Measurements from ENCODE around the gene GPR160. TPM values are rescaled to one million over a fixed set of nuclear protein-coding genes. Genes with fewer than 3 reads are reported as not detected.

The GPR160 gene
- total RNA-seq, 1 donor from 2014 or later = 1.4 TPM

DNA sequence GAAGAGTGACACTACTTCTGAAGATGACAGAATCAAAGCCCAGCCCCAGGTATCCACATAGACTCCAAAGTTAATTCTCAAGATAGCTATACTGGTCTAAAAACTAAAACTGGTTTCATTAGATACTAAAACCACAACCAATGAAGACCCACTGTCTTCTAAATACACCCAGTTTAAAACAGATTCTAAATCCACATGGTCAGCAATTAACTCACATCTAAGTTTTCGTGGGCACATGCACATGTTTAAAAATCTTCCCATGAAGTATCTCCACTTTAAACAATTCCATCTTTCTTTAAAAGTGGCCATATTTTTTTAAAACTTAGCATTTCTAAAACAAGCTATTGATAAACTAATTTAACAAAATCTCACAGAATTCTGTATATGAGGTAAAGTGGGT is 63.1 kb downstream of the GPR160 start:
- Mint-ChIP-seq H3K9me3 (ENCODE audit: unreplicated experiment) (no peaks in the 10 kb centered on the region), H3K27me3 (ENCODE audit: low read depth, unreplicated experiment) (no peaks in the 10 kb centered on the region), H3K36me3 (ENCODE audit: low read depth, unreplicated experiment) (peaks cover 10% of the 10 kb centered on the region), H3K27ac (ENCODE audit: unreplicated experiment) (peak overlapping the region; percentile 47), H3K4me3 (ENCODE audit: unreplicated experiment) (no peak overlapping the region), H3K4me1 (ENCODE audit: low read depth, unreplicated experiment) (peaks cover 15% of the 10 kb centered on the region)
- FAIRE-seq (no peak), DNase-seq (ENCODE audit: low read depth) (no peak)
- Histone ChIP-seq H2AFZ (ENCODE audit: low read depth, low read length) (no peak overlapping the region), H3K27me3 (ENCODE audit: insufficient read depth, low read length) (no peaks in the 10 kb centered on the region), H3K79me2 (ENCODE audit: insufficient read depth, low read length) (no peaks in the 10 kb centered on the region), H3K4me3 (ENCODE audit: insufficient read depth, low read depth, low read length) (no peak overlapping the region), H3K9ac (ENCODE audit: low read length) (no peak overlapping the region), H4K20me1 (ENCODE audit: insufficient read depth, low read length) (no peaks in the 10 kb centered on the region), H3K4me2 (ENCODE audit: low read length) (no peak overlapping the region), H3K36me3 (ENCODE audit: insufficient read depth, low read length) (peaks cover 33% of the 10 kb centered on the region), H3K9me3 (ENCODE audit: insufficient read depth, low read depth, low read length) (no peaks in the 10 kb centered on the region), H3K27ac (ENCODE audit: low read depth, low read length) (no peak overlapping the region), H3K4me1 (ENCODE audit: insufficient read depth, low read length) (no peaks in the 10 kb centered on the region)
- TF ChIP-seq, protein P1, sequence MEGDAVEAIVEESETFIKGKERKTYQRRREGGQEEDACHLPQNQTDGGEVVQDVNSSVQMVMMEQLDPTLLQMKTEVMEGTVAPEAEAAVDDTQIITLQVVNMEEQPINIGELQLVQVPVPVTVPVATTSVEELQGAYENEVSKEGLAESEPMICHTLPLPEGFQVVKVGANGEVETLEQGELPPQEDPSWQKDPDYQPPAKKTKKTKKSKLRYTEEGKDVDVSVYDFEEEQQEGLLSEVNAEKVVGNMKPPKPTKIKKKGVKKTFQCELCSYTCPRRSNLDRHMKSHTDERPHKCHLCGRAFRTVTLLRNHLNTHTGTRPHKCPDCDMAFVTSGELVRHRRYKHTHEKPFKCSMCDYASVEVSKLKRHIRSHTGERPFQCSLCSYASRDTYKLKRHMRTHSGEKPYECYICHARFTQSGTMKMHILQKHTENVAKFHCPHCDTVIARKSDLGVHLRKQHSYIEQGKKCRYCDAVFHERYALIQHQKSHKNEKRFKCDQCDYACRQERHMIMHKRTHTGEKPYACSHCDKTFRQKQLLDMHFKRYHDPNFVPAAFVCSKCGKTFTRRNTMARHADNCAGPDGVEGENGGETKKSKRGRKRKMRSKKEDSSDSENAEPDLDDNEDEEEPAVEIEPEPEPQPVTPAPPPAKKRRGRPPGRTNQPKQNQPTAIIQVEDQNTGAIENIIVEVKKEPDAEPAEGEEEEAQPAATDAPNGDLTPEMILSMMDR (IDR thresholded peaks at IDR 0.05; ENCODE audit: insufficient read depth, low read depth, low read length) = no peak
- no peak for TF ChIP-seq EZH2 (IDR thresholded peaks at IDR 0.05; ENCODE audit: insufficient read depth, low read length)

DNA sequence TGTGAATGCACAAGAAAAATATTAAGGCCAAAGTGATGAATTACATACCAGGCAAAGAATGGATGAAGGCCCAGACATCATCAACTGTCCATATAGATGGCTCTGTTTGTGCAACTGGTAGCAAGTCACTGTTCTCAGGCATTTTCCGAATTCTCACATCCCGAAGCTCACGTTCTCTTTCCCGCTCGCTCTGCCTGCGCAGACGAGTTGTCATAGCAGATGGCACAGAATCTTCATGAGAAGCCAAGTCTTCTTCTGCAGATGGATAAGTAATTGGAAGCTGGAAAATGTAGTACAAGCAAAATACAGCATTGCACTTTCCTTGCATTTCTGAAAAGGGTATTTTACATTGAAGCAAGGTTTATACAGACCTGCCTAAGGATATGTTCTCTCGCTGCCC is 64.6 kb downstream of the GPR160 start:
- DNase-seq (ENCODE audit: low read depth) (no peak), FAIRE-seq (no peak)
- Histone ChIP-seq H3K9ac (ENCODE audit: low read length) (no peak overlapping the region), H2AFZ (ENCODE audit: low read depth, low read length) (no peak overlapping the region), H3K79me2 (ENCODE audit: insufficient read depth, low read length) (no peaks in the 10 kb centered on the region), H3K4me3 (ENCODE audit: insufficient read depth, low read depth, low read length) (no peak overlapping the region), H3K36me3 (ENCODE audit: insufficient read depth, low read length) (peaks cover 25% of the 10 kb centered on the region), H3K4me2 (ENCODE audit: low read length) (no peak overlapping the region), H4K20me1 (ENCODE audit: insufficient read depth, low read length) (no peaks in the 10 kb centered on the region), H3K4me1 (ENCODE audit: insufficient read depth, low read length) (no peaks in the 10 kb centered on the region), H3K27ac (ENCODE audit: low read depth, low read length) (no peak overlapping the region), H3K9me3 (ENCODE audit: insufficient read depth, low read depth, low read length) (no peaks in the 10 kb centered on the region), H3K27me3 (ENCODE audit: insufficient read depth, low read length) (no peaks in the 10 kb centered on the region)
- Mint-ChIP-seq H3K4me1 (ENCODE audit: low read depth, unreplicated experiment) (peaks cover 15% of the 10 kb centered on the region), H3K27ac (ENCODE audit: unreplicated experiment) (no peak overlapping the region), H3K9me3 (ENCODE audit: unreplicated experiment) (no peaks in the 10 kb centered on the region), H3K27me3 (ENCODE audit: low read depth, unreplicated experiment) (no peaks in the 10 kb centered on the region), H3K36me3 (ENCODE audit: low read depth, unreplicated experiment) (peaks cover 6% of the 10 kb centered on the region), H3K4me3 (ENCODE audit: unreplicated experiment) (no peak overlapping the region)
- TF ChIP-seq, protein P1 (IDR thresholded peaks at IDR 0.05; ENCODE audit: insufficient read depth, low read depth, low read length) = no peak
- TF ChIP-seq EZH2 (IDR thresholded peaks at IDR 0.05; ENCODE audit: insufficient read depth, low read length) = no peak

DNA sequence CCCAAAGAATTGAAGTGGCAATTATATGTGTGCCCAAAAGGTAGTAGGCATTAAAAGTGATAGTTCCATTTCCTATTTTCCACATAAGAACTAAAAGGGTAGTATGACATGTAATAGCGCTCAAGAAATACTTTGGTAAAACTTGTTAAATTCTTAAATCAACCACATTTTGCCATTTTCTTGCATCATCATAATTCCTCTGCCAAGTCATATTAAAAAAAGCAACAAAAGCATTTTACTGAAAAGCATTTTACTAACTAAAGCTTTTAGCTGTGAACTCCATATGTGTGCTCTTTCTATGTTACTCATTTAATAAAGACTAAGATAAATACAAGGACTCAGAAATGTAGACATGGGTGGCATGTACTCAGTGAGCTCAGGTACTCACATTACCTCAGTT is 70.1 kb downstream of the GPR160 start:
- H3K9me3 ChIP-seq (ENCODE audit: insufficient read depth, low read depth, low read length) = no peaks in the 10 kb centered on the region

More for the DNA sequence above, 70.1 kb downstream of the GPR160 start:
- Mint-ChIP-seq H3K27me3 (ENCODE audit: low read depth, unreplicated experiment) (no peaks in the 10 kb centered on the region), H3K36me3 (ENCODE audit: low read depth, unreplicated experiment) (peaks cover 10% of the 10 kb centered on the region), H3K9me3 (ENCODE audit: unreplicated experiment) (no peaks in the 10 kb centered on the region), H3K4me3 (ENCODE audit: unreplicated experiment) (no peak overlapping the region), H3K27ac (ENCODE audit: unreplicated experiment) (no peak overlapping the region), H3K4me1 (ENCODE audit: low read depth, unreplicated experiment) (no peaks in the 10 kb centered on the region)
- Histone ChIP-seq H3K9ac (ENCODE audit: low read length) (no peak overlapping the region), H3K79me2 (ENCODE audit: insufficient read depth, low read length) (no peaks in the 10 kb centered on the region), H3K36me3 (ENCODE audit: insufficient read depth, low read length) (peaks cover 9% of the 10 kb centered on the region), H3K27ac (ENCODE audit: low read depth, low read length) (no peak overlapping the region), H2AFZ (ENCODE audit: low read depth, low read length) (no peak overlapping the region), H3K27me3 (ENCODE audit: insufficient read depth, low read length) (no peaks in the 10 kb centered on the region), H3K4me3 (ENCODE audit: insufficient read depth, low read depth, low read length) (no peak overlapping the region), H4K20me1 (ENCODE audit: insufficient read depth, low read length) (peaks cover 3% of the 10 kb centered on the region), H3K4me1 (ENCODE audit: insufficient read depth, low read length) (no peaks in the 10 kb centered on the region), H3K4me2 (ENCODE audit: low read length) (no peak overlapping the region)
- DNase-seq (ENCODE audit: low read depth) (peak; percentile 14), FAIRE-seq (no peak)
- TF ChIP-seq, protein P1 (IDR thresholded peaks at IDR 0.05; ENCODE audit: insufficient read depth, low read depth, low read length) = no peak
- no peak for TF ChIP-seq EZH2 (IDR thresholded peaks at IDR 0.05; ENCODE audit: insufficient read depth, low read length)

Measured in astrocyte (in vitro differentiated cells and primary cell).